Measurements from ENCODE around the gene INO80D. TPM values are rescaled to one million over a fixed set of nuclear protein-coding genes. Genes with fewer than 3 reads are reported as not detected.

The INO80D gene
- total RNA-seq, 1 donor from 2014 or later, result 21.0 TPM

DNA sequence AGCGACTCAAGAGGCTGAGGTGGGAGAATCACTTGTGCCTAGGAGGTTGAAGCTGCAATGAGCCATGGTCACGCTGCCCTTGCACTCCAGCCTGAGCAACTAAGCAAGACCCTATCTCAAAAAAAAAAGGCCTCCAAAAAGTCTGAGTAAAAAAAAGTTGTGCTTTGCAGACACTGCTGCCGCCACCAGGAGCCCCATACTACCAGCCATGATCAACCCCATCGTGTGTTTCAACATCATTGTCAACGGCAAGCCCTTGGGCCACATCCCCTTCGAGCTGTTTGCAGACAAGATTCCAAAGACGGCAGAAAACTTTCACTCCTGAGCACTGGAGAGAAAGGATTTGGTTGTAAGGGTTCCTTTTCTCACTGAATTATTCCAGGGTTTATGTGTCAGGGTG, 137.1 kb downstream of the INO80D start:
- Mint-ChIP-seq H3K27me3 (ENCODE audit: unreplicated experiment) (no peaks in the 10 kb centered on the region), H3K36me3 (ENCODE audit: low read depth, unreplicated experiment) (no peaks in the 10 kb centered on the region), H3K4me3 (ENCODE audit: unreplicated experiment) (no peak overlapping the region), H3K27ac (ENCODE audit: unreplicated experiment) (no peak overlapping the region), H3K9me3 (ENCODE audit: unreplicated experiment) (no peaks in the 10 kb centered on the region), H3K4me1 (ENCODE audit: unreplicated experiment) (peaks cover 38% of the 10 kb centered on the region)
- TF ChIP-seq, protein P1, sequence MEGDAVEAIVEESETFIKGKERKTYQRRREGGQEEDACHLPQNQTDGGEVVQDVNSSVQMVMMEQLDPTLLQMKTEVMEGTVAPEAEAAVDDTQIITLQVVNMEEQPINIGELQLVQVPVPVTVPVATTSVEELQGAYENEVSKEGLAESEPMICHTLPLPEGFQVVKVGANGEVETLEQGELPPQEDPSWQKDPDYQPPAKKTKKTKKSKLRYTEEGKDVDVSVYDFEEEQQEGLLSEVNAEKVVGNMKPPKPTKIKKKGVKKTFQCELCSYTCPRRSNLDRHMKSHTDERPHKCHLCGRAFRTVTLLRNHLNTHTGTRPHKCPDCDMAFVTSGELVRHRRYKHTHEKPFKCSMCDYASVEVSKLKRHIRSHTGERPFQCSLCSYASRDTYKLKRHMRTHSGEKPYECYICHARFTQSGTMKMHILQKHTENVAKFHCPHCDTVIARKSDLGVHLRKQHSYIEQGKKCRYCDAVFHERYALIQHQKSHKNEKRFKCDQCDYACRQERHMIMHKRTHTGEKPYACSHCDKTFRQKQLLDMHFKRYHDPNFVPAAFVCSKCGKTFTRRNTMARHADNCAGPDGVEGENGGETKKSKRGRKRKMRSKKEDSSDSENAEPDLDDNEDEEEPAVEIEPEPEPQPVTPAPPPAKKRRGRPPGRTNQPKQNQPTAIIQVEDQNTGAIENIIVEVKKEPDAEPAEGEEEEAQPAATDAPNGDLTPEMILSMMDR (IDR thresholded peaks at IDR 0.05; ENCODE audit: unreplicated experiment), result no peak
- no peak for DNase-seq (ENCODE audit: low spot score)

DNA sequence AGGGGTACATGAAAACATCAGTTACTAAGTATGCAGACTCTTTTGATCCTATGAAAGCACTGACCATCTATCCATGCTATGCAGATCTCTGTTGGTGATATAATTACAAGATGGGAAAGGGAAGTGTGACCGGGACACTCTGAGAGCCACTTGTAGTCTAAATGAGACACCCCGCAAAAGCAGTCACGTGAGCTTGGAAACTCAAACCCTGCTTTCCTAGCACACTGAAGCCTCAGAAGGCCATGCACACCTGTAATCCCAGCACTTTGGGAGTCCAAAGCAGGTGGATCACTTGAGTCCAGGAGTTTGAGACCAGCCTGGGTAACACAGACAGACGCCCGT, 137.5 kb downstream of the INO80D start:
- H3K4me3 Mint-ChIP-seq (ENCODE audit: unreplicated experiment), result no peak overlapping the region
- no peaks in the 10 kb centered on the region for H3K27me3 Mint-ChIP-seq (ENCODE audit: unreplicated experiment)
- TF ChIP-seq, protein P1 (IDR thresholded peaks at IDR 0.05; ENCODE audit: unreplicated experiment), result no peak
- H3K9me3 Mint-ChIP-seq (ENCODE audit: unreplicated experiment), result no peaks in the 10 kb centered on the region
- no peak overlapping the region for H3K27ac Mint-ChIP-seq (ENCODE audit: unreplicated experiment)
- no peak for DNase-seq (ENCODE audit: low spot score)
- H3K36me3 Mint-ChIP-seq (ENCODE audit: low read depth, unreplicated experiment), result no peaks in the 10 kb centered on the region
- H3K4me1 Mint-ChIP-seq (ENCODE audit: unreplicated experiment), result peaks cover 40% of the 10 kb centered on the region

DNA sequence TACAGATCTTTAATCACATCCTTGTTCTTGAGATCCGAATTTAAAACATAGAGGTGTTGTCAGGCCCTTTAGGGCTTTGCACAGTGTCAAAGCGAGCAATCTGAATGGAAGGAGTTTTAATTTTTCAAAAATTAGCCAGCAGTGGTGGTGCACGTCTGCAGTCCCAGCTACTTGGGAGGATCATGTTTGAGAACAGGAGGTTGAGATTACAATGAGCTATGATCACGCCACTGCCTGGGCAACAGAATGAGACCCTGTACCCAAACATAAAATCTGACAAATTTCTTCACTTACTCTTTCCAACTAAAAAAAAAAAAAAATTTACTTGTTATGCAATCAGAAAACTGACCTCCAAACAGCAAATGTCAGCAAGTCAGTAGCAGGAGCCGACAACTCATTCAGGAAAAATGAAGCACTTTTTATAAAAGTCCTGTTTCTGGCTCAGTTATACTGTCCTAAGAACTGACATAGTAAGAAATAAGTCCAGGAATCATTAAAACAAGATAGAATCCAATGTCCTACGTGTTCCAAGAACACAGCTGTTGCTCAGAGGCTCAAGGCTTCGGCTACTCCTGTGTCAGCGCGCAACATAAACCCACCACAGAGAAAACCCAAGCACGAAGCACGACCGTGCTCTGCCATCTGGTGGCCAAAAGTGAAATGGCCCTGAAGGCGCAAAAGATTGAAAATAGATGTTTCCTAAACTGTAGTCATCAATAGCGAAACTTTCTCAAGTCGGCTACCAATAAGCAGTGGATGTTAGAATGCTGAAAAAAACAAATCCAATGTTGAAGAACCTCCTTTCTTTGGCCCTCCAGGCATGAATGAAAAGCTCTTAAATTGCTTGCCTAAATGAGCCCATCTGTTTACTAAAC, 138.1 kb downstream of the INO80D start:
- H3K9me3 Mint-ChIP-seq (ENCODE audit: unreplicated experiment), result no peaks in the 10 kb centered on the region
- TF ChIP-seq, protein P1 (IDR thresholded peaks at IDR 0.05; ENCODE audit: unreplicated experiment), result peak; percentile 91
- peaks cover under 1% of the 10 kb centered on the region for H3K27me3 Mint-ChIP-seq (ENCODE audit: unreplicated experiment)
- peak overlapping the region; percentile 39 for H3K27ac Mint-ChIP-seq (ENCODE audit: unreplicated experiment)
- H3K36me3 Mint-ChIP-seq (ENCODE audit: low read depth, unreplicated experiment), result no peaks in the 10 kb centered on the region
- DNase-seq (ENCODE audit: low spot score), result peak; percentile 78
- H3K4me3 Mint-ChIP-seq (ENCODE audit: unreplicated experiment), result no peak overlapping the region
- H3K4me1 Mint-ChIP-seq (ENCODE audit: unreplicated experiment), result peaks cover 45% of the 10 kb centered on the region

DNA sequence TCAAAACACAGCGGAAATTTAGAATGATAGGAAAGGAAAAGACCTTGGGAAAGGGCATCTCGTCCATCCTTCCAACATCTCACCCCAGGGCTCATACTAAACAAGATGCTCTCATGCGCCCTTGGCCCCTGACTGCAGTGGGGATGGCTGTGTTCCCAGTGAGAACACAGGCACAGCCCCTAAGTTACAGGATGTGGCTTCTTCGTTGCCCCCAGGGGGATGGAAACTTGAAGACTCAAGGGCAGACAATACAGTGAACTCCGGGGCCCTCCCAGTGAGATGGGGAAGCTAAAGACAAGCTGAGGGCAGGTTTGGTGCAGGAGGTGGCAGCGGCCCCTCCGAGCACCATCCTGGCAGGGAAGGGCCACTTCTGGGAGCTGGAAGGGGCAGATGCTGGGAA, 139.7 kb downstream of the INO80D start:
- no peak overlapping the region for H3K4me3 Mint-ChIP-seq (ENCODE audit: unreplicated experiment)
- H3K4me1 Mint-ChIP-seq (ENCODE audit: unreplicated experiment), result peaks cover 51% of the 10 kb centered on the region
- DNase-seq (ENCODE audit: low spot score), result no peak
- H3K36me3 Mint-ChIP-seq (ENCODE audit: low read depth, unreplicated experiment), result no peaks in the 10 kb centered on the region
- TF ChIP-seq, protein P1 (IDR thresholded peaks at IDR 0.05; ENCODE audit: unreplicated experiment), result no peak
- H3K9me3 Mint-ChIP-seq (ENCODE audit: unreplicated experiment), result no peaks in the 10 kb centered on the region
- H3K27ac Mint-ChIP-seq (ENCODE audit: unreplicated experiment), result peak overlapping the region; percentile 36
- H3K27me3 Mint-ChIP-seq (ENCODE audit: unreplicated experiment), result peaks cover 2% of the 10 kb centered on the region

Other genes starting within 250 kb of the INO80D start
- 67.9 TPM for gene NDUFS1, start 73.3 kb upstream of the INO80D start, total RNA-seq (ENCODE audit: unreplicated experiment)
- 668 TPM for gene EEF1B2, start 73.7 kb upstream of the INO80D start, total RNA-seq (ENCODE audit: unreplicated experiment)
- gene ZDBF2, start 188.5 kb upstream of the INO80D start, total RNA-seq (ENCODE audit: unreplicated experiment), result 38.1 TPM

Measured in endothelial cell (in vitro differentiated cells).